CD4-positive, alpha-beta T cell treated with Interleukin-21 for 1 hour (primary cell): ENCODE results near the gene LAMA3.

Experiments used
- DNase-seq: peaks from one replicate; pipeline ENCODE4 v3.0.0-alpha.2; 2020

The LAMA3 gene

DNA sequence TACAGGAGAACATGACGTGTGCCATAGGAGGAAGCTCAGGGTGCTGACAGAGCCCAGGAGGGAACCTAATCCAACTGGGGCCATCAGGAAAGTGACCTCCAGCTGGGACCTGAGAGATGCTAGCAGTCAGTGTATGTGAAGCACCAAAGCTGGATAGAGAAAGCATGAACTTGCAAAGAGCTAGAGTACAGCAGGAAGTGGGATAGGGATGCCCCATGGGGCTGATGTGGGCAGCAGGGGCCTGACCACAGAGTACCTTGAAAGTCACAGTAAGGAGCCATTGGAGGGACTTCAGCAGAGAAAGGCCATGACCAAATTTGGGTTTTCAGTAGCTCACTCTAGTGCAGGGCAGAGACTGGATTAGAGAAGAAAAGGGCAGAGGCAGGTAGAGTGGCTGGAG, 233.7 kb downstream of the LAMA3 start:
- no peak for DNase-seq

DNA sequence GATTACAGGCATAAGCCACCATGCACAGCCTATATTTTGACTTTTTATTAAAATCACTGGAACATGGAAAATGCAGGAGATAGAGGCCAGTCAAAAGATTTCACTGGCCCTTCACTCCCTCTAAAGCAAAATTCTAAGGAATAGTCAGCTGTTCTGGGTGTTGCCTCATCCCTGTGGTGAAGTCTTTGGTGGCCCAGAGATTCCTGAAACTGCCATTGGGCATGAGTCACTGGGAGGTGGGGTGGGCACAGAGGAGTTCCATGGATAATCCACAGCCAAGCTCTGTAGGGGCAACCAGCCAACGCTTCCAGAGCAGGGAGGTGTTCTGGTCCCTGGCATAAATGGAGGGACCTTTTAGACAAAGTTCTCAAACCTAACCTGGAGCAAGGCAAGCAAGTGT, 235.6 kb downstream of the LAMA3 start:
- DNase-seq: no peak

DNA sequence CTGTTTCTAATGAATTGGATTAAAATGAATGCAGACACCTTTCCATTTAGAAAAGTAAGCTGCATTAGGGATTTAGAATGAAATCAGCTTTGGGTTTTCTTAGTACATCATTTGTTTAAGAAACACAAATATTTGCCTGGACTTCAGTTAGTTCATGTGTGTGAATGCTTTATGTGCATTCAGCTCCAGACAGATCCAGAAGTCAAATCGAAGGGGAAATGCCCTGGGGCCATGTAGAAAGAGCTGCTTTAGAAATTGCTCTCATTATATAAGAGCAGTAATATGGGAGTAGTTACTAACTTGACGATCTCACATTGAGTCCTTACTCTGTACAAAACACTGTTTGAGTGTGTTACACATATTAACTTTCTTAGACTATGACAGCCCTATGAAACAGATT, 237.3 kb downstream of the LAMA3 start:
- DNase-seq: no peak

DNA sequence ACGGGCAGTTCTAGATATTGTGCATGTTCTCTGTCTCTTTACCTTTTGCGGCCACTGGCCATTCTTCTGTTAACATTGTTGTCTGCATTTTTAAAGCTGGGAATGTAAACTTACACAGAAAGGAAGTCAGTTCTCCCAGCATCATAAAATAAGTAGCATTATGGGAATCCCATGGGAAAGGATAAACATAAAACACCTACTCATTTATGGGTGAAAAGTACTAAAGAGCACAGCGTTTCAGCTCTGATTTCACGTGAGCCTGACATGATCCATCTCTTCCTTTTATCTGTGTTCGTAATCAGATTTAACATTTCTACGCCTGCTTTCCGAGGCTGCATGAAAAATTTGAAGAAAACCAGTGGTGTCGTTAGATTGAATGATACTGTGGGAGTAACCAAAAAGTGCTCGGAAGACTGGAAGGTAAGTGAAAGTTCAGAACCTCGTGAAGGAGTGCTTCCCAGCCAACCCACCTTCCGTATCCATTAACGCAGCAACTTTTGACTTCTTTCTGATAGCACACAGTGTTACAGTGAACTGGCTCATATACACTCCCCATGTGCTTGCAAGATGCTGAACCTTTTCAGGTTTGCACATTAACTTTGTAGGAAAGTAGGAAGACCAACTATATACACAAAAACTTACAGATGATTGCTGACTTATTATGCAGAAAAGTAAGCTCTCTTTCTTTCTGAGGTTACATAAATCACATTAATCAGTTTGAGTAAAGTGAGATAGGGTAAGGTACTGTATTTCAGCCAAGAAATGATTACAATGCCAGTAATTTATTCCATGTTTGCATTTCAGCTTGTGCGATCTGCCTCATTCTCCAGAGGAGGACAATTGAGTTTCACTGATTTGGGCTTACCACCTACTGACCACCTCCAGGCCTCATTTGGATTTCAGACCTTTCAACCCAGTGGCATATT, 238.8 kb downstream of the LAMA3 start:
- no peak for DNase-seq

DNA sequence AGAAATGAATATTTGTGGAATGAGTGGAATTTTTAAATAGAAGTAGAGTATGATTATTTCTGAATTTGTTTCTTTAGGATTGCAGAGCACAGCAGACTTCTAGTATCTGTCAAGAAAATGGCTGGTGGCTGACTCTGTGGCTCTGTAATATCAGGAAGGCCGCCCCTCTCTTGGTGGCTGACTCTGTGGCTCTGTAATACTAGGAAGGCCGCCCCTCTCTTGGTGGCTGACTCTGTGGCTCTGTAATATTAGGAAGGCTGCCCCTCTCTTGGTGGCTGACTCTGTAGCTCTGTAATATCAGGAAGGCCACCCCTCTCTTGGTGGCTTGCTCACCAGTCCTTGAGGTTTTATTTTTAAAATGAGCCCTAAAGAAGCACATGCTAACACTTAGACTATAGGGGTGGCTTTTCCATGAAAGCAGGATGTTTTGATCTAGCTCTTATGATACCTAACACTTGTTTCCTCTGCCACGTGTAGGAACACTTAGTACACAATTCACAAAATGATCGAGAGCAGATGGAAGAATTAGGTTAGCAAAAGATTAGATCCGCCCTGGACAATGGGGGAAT, 240.2 kb downstream of the LAMA3 start:
- no peak for DNase-seq

DNA sequence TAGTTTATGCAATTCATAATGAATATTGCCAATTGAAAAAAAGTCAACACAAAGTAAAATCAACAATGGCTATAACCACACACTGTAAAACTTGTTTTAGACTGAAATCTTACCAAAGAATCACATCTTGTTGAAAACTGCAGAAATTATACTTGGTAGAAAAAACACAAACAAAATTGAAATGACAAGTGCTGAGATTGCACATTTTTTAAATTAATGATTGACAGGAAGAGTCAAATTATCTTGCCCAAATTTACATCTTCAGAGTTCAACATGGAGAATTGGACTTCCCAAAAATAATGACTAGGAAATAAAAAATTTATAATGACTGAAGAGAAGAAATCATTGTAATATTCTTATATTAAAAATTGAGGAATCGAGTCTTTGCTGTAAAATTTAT, 240.7 kb downstream of the LAMA3 start:
- no peak for DNase-seq

DNA sequence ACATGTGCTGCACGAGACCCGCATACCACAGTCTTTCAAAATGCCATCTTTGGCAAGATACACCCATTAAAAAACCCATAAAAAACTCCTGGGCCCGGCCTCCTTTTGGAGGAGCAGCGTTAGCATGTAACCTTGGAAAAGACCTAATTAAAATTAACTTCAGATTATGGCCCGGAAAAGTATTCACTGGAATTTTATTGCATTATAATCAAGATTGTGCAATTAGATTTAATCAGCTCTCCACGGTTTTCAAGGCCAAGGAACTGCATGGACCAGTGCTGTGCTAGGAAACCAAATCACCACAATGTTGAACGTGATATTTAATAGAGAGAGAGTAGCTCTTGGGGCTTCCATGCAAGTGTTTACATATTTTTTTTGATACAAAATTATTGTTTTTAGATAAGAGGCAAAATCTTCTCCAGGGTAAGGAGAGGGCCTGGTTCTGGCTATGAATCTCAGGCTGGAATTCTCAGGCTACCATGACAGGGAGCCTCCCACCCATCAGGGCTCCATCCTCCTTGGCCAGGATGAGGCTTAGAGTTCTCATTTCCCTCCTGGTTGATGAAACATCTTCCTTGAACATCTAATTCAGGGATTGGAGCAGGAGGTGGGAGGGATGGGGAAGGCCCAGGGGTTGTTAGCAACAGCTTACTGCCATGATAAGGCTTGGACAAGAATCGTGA, 243.3 kb downstream of the LAMA3 start:
- DNase-seq: no peak

DNA sequence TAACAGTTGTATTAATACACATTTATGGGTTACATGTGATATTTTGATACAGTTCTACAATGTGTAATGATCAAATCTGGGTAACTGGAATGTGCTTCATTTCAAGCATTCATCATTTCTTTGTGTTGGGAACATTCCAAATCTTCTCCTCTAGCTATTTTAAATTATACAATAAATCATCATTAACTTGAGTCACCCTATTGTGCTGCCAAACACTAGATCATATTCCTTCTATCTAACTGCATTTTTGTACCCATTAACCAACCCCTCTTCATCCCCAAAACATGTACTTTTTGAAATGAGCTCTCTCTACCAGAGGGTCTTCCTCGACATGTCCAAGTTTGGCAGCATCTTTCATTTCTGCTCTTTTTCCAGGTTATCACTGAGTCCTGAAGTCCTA, 244.2 kb downstream of the LAMA3 start:
- DNase-seq: no peak

DNA sequence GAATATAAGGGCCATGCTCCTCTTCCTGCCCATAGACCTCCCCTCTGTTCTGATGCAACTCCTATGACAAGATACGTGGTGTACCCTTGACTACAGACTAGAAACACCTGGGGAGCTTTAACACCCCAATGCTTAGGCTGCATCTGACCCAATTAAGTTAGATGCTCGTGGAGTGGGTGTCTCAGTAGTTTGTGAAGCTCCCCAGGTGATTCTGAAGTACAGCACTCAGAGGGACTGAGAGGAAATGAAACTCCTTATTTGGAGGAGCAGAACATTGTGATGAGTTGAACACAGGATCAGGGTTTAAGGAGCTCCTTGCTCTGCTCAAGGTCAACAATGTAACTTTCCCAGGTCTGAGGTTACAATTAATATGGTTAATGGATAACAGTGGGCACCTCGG, 245.0 kb downstream of the LAMA3 start:
- no peak for DNase-seq

DNA sequence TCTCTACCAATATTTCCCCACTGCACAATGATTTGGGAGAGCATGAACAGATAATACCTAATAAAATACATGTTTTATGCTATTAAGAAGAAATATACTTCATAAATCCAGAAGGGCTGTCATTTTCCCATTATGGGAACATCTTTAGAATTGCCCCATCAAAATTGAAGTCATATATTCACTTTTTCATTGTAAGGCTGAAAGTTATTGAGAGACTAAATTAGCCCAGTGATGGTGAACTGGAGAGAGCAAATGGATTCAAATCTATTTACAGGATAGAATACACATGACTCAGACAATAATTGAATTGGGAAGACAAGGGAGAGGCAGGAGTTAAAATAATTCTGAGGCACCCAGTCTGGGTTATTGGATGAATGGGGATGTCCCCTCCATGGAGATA, 245.6 kb downstream of the LAMA3 start:
- DNase-seq: no peak

DNA sequence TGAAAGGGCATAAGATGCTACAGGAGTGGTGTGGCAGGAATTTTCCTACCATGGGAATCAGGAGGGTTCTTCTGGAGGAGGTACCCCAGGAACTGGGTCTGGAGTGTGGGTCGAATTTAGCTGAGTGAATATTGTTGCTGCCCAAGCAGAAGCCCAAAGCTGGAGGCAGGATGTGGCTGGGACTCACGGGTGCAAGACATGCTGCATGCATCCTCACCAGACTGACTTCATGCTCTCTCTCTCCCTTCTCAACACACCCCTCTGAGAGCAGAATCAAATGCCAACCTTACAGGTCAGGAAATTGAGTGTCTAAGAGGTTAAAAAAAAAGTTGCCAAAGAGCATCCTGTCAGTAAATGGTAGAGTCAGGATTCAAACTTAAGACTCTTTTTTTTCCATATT, 246.6 kb downstream of the LAMA3 start:
- DNase-seq: peak; percentile 35

DNA sequence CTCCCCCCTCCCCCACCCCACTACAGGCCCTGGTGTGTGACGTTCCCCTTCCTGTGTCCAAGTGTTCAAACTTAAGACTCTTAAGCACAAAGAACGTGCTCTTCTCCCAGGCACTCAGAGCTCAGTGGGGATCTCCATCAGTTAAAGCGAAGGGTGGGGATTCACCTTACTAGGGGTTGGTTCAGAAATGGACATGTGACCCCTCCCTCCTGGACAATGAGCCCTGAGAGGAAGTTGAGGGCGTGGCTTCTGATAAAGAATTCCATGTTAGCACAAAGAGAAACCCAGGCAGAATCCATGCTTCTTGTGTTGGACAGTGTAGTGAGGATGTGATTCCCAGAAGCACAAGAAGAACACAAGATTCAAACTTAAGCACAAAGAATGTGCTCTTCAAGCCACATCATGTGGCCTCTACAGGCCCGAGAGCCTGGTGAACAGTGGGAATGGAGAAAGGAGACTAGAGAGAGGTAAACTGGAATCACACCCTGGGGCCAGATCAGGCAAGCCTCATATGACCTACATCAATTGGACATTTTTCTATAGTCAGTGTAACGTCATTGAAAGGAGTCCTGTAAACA, 247.2 kb downstream of the LAMA3 start:
- DNase-seq: no peak

DNA sequence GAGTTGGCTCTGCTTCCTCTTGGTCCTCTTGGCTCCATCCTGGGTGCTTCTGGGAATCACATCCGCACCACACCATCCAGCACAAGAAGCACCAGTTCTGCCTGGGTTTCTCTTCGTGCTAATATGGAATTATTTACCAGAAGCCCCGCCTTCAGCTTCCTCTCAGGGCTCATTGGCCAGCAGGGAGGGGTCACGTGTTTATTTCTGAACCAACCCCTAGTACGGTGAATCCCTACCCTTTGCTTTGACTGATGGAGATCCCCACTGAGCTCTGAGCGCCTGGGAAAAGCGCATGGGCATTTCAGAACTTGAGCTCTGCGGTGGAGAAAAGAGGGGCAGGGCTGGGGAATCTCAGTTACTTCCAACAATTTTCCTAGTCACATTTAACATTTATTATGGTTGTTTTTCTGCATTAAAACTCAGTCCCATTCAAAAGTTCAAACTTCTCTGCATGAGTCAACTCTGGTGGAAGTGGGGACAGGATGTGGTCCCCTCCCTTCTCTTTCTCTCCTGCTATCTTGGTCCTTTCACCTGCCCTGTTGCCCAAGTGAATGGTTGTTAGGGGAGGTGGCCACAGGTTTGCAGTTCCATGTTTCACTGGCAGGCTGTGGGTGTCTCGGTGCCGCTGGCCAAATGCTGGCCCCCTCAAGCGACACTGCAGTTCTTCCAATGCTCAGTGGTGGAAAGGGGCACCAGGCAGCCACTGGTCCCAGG, 248.9 kb downstream of the LAMA3 start:
- DNase-seq: peak; percentile 19

DNA sequence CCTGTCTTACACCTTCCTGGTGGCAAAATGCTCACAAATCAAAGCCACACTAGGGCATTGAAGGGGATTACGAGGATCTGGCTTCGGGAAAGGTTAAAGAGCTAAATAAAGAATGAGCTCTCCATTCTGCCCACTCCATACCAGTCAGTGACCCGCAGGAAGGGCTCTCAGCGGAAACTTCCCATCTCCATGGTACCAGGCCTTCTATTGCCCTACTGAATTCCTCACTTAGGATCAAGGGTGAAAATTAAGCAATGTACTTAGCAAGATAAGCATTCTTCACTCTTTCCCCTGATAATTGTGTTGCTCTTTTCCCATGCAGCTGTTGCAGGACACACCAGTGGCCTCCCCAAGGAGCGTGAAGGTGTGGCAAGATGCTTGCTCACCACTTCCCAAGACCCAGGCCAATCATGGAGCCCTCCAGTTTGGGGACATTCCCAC, 249.7 kb downstream of the LAMA3 start:
- DNase-seq: no peak

DNA sequence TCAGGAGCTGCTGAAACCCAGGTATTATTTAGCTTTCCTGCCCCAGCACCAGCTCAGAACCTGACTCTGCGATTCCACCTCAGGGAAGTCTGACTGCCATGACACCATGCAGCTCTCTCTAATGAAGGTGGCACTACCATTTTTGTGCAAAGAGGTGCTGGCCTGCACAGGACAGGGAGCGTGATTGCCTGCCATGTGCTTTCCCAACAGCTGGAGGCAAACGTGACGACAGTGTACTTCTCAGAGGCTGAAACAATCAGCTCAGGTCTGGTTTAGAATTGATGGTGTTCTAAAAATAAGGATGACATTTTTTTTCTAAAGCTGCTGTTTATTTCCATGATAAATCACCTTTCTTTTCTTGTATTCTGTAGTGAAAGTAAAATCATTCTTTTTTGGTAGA, 250.1 kb downstream of the LAMA3 start:
- no peak for DNase-seq

DNA sequence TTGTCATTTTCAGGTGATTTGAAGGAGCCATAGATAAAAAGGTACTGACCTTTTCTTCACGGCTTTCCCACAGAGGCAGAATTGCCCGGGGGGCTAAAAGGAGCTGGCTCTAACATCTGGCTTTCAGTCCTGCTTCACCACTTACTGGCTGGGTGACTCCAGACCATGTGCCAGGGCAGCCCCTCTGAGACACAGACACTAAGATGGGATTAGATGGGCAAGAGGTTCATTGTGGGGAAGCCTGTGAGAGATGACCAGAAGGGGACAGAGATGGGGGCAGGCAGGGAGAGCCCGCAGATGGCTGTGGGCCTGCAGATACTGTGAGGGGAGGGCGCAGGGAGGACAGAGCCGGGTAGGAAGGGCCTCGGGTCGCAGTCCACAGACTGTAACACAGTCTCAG, 250.6 kb downstream of the LAMA3 start:
- no peak for DNase-seq

DNA sequence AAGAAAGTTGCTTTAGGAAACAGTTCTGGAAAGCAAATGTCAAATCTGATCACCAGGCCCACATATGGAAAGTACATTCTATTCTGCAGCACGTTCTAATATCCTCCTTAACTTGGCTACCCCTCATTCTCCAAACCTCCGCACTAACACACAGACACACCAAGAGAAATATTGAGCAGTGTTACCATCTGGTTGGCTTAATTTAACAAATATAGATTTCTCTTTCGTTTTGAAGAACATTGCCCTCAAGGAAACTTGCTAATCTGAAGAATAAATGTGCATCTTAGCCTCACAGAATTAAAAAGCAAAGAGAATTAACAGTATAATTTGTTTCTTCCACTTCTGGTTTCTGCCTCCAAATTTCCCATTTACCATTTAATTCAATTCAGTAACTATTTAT, 252.5 kb downstream of the LAMA3 start:
- DNase-seq: no peak

DNA sequence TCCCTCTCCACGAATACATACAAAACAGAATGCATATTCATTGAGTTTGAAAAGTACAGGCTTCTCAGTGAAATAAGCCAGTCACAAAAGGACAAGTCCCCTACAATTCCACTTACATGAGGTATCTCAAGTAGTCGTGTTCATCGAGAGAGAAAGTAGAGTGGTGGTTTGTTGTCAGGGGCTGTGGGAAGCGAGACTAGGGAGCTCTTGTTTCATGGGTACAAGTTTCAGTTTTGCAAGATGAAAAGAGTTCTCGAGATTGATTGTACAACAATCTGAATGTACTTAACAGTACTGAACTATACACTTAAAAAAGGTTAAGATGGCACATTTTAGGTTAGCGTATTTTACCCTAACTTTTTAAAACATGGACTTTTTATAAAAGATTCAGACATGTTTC, 253.9 kb downstream of the LAMA3 start:
- DNase-seq: peak; percentile 22

DNA sequence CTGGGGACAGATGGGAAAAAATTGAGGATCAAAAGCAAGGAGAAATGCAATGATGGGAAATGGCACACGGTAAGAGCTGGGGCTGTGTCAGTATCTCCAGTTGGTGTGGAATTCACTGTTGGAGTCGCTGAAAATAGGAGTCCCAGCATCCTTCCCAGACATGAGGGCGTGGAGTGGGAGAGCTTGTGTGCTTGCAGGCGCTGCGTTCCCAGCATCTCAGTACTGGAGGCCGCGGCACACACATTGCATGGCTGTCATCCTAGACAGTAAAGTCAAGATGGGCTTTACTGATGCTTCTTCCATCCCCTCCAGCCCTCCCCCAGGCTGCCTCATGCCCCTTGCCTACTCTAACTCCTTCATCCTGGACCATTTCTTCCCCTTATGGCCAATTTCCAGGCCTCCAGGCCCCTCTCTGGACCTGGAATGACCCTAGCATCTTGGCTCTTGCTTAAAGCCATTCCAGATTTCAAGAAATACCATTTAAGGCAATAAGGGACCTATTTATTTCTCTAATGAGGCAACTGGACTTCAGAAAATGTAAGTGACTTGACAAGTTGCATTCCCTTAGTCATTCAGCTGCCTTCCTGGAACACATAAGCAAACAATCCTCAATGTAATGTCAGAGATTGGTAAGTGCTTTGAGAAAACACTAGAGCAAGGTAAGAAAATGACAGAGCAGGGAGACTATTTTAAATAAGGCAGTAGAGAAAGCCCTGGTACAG, 254.8 kb downstream of the LAMA3 start:
- no peak for DNase-seq

DNA sequence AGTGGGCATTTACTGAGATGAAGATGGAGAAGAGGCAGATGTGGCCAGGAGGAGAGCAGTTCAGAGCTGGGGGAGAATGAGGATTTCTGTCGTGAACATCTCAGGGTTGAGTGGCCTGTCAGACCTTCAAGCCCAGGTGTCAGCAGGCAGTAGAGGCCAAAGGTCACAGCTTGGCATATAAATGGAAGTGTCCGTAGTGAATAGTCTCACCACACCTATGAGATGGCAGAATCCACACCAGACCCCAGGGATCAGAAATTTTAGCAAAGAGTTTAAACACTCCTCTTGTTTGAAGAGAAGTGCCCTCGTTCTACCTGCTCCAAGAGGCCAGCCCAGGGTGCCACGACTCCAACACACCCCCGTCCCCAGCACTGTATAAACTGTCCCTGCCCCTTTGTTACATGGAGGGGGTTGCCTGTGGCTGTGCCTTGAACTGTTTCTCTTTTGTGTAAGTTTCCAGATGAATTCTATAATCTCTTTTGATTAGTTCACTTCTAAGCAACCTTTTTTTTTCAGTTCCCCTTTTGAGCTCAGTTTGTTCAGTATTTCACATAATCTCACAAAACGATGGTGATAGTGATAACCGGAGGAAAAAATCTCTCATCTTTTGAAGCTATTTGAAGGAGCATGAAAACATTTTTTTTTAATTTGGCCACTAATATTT, 256.3 kb downstream of the LAMA3 start:
- no peak for DNase-seq

DNA sequence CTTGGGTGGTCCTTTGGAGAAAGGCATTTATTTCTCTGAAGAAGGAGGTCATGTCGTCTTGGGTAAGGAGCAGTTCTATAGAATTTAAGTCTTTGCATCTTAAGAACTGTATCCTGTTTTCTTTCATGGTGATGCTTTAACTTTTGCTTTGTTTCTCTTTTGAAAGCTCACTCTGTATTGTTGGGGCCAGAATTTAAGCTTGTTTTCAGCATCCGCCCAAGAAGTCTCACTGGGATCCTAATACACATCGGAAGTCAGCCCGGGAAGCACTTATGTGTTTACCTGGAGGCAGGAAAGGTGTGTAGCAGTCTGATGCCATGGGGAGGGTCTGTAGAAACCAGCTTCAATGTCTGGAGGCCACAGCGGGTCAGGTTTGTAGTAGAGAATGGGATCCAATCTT, 260.6 kb downstream of the LAMA3 start:
- DNase-seq: no peak

DNA sequence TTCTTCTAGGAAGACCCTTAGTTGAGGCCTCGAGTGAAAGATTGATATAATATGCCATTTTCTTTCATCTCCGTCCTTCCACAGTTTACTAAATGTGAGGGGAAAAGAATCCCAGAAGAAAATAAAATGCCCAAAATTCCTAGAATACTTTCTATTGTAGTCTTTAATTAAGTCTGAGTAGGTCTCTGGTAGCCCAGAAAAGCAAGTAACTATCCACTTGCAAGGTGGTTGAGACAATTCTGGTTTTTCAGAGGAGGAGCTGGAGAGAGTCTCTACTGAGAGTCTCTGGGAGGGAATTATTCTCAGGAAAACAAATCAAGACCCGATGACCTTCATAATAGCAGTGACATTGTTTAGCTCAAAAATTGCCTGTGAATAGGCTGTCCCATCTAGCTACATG, 261.4 kb downstream of the LAMA3 start:
- no peak for DNase-seq
